Fibroblast of peridontal ligament (primary cell): Measurements from ENCODE around the gene OPN1MW.
"Not testable (repeated sequence)": the region's sequence is repeated elsewhere in the genome, so short reads cannot be mapped to it uniquely, and the experiment has no call there.

ENCODE experiments used
- DNase-seq: peaks from one replicate; pipeline ENCODE4 v3.0.0-alpha.2; 2010; ENCODE audit errors: extremely low read depth

The OPN1MW gene

DNA sequence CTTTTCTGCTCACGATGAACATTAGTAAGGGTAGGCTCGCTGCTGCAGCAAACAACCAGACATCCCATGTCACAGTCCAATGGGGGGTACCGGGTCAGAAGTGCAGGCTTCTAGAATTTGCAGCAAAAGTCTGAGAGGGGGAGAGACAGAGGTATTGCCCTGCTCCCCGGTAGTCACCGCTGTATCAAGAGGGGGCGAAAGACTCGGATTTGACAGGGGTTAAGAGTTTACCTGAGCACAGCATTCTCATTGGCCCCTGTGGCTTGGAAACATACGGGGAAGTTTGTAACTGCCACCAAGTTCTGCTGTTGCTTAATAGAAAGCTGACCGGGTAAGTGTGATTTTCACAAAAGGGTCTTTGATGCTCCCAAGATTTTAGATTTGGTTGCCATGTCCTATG lies 28.7 kb downstream of the OPN1MW start:
- not testable (repeated sequence) for DNase-seq

DNA sequence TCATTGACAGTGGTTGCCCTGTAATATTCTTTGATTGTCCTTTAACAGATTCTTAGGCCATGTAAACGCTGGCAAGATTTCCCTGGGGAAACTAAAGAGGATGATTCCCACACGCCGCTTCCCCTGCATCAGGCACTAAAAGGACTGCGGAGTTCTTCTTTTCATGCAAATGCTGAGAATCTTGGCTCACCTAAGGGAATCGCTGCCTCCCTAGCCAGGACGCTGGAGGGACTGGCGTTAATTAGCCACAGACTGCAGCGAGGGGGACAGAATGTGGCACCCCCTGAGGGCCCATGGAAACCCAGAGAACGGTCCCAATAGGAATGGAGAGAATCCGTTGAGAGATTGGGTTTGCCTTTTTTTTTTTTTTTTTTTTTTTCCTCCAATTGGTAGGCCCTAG lies 29.1 kb downstream of the OPN1MW start:
- DNase-seq = not testable (repeated sequence)

GRCh38 chrX:154219456-154219855 lies 37.1 kb downstream of the OPN1MW start, which contains the start of gene OPN1MW2:
TSS of gene OPN1MW2 (plus strand) at chrX:154219756. CDS start at chrX:154219816, 60 bp downstream.
- DNase-seq = not testable (repeated sequence)

DNA sequence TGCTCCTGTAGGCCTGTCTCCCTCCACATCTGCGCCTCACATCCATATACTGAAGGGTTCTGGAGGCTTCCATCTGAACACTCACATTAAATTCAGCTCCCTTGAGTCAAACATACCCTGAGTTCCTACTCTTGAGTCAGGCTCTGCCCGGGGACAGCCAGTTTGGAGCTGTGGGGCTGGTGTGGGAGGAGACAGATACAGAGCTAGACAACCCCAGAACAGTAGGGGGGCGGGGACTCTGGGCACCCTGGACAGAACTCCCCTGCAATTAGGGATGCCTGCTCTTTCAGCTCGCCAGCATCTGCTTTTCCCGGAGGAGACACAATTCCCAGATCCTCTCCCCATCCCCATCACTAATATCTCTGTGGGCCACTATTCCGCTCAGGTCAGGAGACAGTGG lies 42.9 kb downstream of the OPN1MW start:
- not testable (repeated sequence) for DNase-seq

DNA sequence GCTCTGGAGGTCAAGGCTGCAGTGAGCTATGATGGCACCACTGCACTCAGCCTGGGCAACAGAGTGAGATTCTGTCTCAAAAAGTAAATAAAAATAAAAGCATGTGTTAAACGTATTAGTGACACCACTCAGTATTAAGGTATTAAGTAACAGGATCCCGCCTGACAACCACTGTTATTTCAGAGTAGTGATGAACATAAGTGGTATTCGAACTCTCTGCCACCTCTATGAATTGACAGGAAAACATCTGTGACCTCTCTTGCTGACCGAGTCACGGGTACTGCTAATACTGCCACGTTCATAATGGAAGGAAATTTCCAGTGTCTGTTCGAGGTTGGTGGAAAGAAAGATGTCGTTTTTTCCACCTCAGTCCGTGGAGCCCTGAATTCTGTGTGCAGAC lies 44.3 kb downstream of the OPN1MW start:
- not testable (repeated sequence) for DNase-seq

DNA sequence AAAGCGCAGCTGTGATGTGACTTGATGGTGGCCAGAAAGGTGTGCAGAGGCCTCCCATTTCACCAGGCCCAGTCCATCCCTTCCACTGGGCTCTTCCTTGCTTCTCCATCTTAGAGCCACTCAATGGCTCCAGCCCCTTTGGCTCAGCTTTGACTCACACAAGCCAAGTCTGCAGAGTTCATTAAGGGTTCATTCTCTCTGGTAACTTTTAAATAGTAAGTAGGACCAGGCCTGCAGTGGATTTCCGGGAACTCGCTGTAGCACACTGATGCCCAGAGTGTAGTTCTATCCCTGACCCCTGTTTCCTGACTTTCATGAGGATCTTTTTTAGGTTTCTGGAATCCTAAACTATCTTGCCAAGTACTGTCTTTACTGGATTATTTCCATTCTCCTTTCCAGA lies 49.0 kb downstream of the OPN1MW start:
- DNase-seq = not testable (repeated sequence)

- not testable (repeated sequence) for DNase-seq
These were observed 51.2 kb downstream of the OPN1MW start for GRCh38 chrX:154233620-154234019.

GRCh38 chrX:154238939-154239559 lies 56.7 kb downstream of the OPN1MW start:
- not testable (repeated sequence) for DNase-seq

- not testable (repeated sequence) for DNase-seq
These were observed 57.6 kb downstream of the OPN1MW start for GRCh38 chrX:154239982-154240503.
